SK-N-SH treated with all-trans-retinoic acid at 6 μM for 48 hours (cell line): ENCODE data around the gene UNC45A.

Source experiments
- ATAC-seq: fragments of 200-7000 bp; cut with Tn5 transposase; 3 replicates; pipeline ENCODE4 v1.9.1; 2020; ENCODE audit warnings: mild to moderate bottlenecking, moderate library complexity
- ARNTL ChIP-seq: fragments of 450-650 bp; formaldehyde crosslinking; IDR thresholded peaks from 2 replicates; pipeline ENCODE4 v1.5.0; 2020; ENCODE audit warnings: low read depth, mild to moderate bottlenecking, moderate library complexity, borderline replicate concordance
- BACH2 ChIP-seq: fragments of 250-450 bp; sonication (Bioruptor Pico); IDR thresholded peaks from 2 replicates; pipeline ENCODE4 v1.9.0; 2021; ENCODE audit warnings: mild to moderate bottlenecking, borderline replicate concordance
- CREB5 ChIP-seq: fragments of 250-450 bp; sonication (Bioruptor Pico); IDR thresholded peaks from 2 replicates; pipeline ENCODE4 v1.5.1; 2020; ENCODE audit warnings: low read depth, mild to moderate bottlenecking, moderate library complexity
- CSDC2 ChIP-seq: fragments of 250-450 bp; sonication (Bioruptor Pico); IDR thresholded peaks from 2 replicates; pipeline ENCODE4 v1.5.0; 2020; ENCODE audit warnings: mild to moderate bottlenecking, moderate library complexity
- CSRNP3 ChIP-seq: fragments of 250-450 bp; sonication (Bioruptor Pico); IDR thresholded peaks from 2 replicates; pipeline ENCODE4 v1.5.1; 2021; ENCODE audit warnings: mild to moderate bottlenecking, moderate library complexity
- ESRRG ChIP-seq: fragments of 250-450 bp; sonication (Bioruptor Pico); IDR thresholded peaks from 2 replicates; pipeline ENCODE4 v1.6.1; 2021; ENCODE audit warnings: mild to moderate bottlenecking
- GLIS3 ChIP-seq: fragments of 250-450 bp; sonication (Bioruptor Pico); IDR thresholded peaks from 2 replicates; pipeline ENCODE4 v1.5.0; 2020; ENCODE audit warnings: mild to moderate bottlenecking, moderate library complexity
- ISL1 ChIP-seq: fragments of 250-450 bp; sonication (Bioruptor Pico); IDR thresholded peaks from 2 replicates; pipeline ENCODE4 v2.1.2; 2022; ENCODE audit warnings: mild to moderate bottlenecking, moderate library complexity
- OSR1 ChIP-seq: fragments of 250-450 bp; sonication (Bioruptor Pico); IDR thresholded peaks from 2 replicates; pipeline ENCODE4 v1.8.0; 2022; ENCODE audit warnings: moderate library complexity, mild to moderate bottlenecking, inconsistent platforms
- PATZ1 ChIP-seq: fragments of 250-450 bp; sonication (Bioruptor Pico); IDR thresholded peaks from 2 replicates; pipeline ENCODE4 v1.8.0; 2020; ENCODE audit warnings: mild to moderate bottlenecking, moderate library complexity, borderline replicate concordance
- POU6F1 ChIP-seq: fragments of 250-450 bp; sonication (Bioruptor Pico); IDR thresholded peaks from 2 replicates; pipeline ENCODE4 v1.8.0; 2021; ENCODE audit warnings: low read depth, mild to moderate bottlenecking, moderate library complexity, borderline replicate concordance
- PPARA ChIP-seq: fragments of 250-450 bp; sonication (Bioruptor Pico); IDR thresholded peaks from 2 replicates; pipeline ENCODE4 v1.5.0; 2020; ENCODE audit warnings: mild to moderate bottlenecking, borderline replicate concordance
- RARB ChIP-seq: fragments of 250-450 bp; sonication (Bioruptor Pico); IDR thresholded peaks from 2 replicates; pipeline ENCODE4 v1.8.0; 2021; ENCODE audit warnings: mild to moderate bottlenecking, moderate library complexity
- SNAI2 ChIP-seq: fragments of 250-450 bp; sonication (Bioruptor Pico); IDR thresholded peaks from 2 replicates; pipeline ENCODE4 v1.5.0; 2020; ENCODE audit warnings: mild to moderate bottlenecking, moderate library complexity
- TCF4 ChIP-seq: fragments of 250-450 bp; sonication (Bioruptor Pico); IDR thresholded peaks from 2 replicates; pipeline ENCODE4 v1.8.0; 2021; ENCODE audit warnings: mild to moderate bottlenecking, moderate library complexity, borderline replicate concordance
- ZFP3 ChIP-seq: fragments of 250-450 bp; sonication (Bioruptor Pico); IDR thresholded peaks from 2 replicates; pipeline ENCODE4 v1.5.0; 2020; ENCODE audit warnings: mild to moderate bottlenecking, moderate library complexity
- ZFP30 ChIP-seq: fragments of 450-650 bp; formaldehyde crosslinking; IDR thresholded peaks from 2 replicates; pipeline ENCODE4 v1.5.0; 2022; ENCODE audit warnings: mild to moderate bottlenecking, moderate library complexity
- ZNF565 ChIP-seq: fragments of 450-650 bp; formaldehyde crosslinking; conservative IDR thresholded peaks from 2 replicates; pipeline ENCODE4 v1.5.0; 2020; ENCODE audit warnings: low read depth, mild to moderate bottlenecking, moderate library complexity
- ZNF70 ChIP-seq: fragments of 450-650 bp; formaldehyde crosslinking; IDR thresholded peaks from 2 replicates; pipeline ENCODE4 v1.5.0; 2020; ENCODE audit warnings: mild to moderate bottlenecking, moderate library complexity
- ZNF8 ChIP-seq: fragments of 450-650 bp; formaldehyde crosslinking; IDR thresholded peaks from 2 replicates; pipeline ENCODE4 v1.5.0; 2020; ENCODE audit warnings: mild to moderate bottlenecking, moderate library complexity
- TF ChIP-seq, protein P1 (sequence below): fragments of 250-450 bp; sonication (Bioruptor Pico); IDR thresholded peaks from 2 replicates; pipeline ENCODE4 v1.5.0; 2020; ENCODE audit warnings: mild to moderate bottlenecking, moderate library complexity

Gene UNC45A

DNA sequence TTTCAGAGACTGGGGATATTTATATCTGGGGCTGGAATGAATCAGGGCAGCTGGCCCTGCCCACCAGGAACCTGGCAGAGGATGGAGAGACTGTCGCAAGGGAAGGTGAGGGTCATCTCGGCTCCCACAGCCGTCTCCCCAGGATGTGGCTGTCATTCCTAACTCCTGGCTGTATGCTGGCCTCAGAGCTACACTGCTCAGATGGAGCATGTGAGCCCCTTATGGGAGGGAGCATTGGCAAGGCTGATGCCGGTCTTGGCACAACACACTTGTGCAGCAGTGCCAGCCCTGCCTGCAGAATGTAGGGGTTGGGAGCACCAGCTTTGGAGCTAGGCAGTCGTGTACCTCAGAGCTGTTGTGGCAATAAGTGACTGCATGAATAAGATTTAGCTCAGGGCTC lies 24.8 kb downstream of the UNC45A start:
- no peak for ATAC-seq
- TF ChIP-seq ISL1 (CRISPR knock-in tag) (no peak), ARNTL (no peak), CSRNP3 (CRISPR knock-in tag) (no peak)

GRCh38 chr15:90960298-90961091 lies 25.4 kb downstream of the UNC45A start:
- ATAC-seq = no peak
- TF ChIP-seq CREB5 (CRISPR knock-in tag) (no peak), SNAI2 (CRISPR knock-in tag) (no peak), ZFP30 (no peak), CSRNP3 (CRISPR knock-in tag) (no peak), POU6F1 (CRISPR knock-in tag) (no peak)

GRCh38 chr15:90962021-90962420 lies 26.9 kb downstream of the UNC45A start:
- no peak for TF ChIP-seq ZFP3 (CRISPR knock-in tag)
- TF ChIP-seq, protein P1, sequence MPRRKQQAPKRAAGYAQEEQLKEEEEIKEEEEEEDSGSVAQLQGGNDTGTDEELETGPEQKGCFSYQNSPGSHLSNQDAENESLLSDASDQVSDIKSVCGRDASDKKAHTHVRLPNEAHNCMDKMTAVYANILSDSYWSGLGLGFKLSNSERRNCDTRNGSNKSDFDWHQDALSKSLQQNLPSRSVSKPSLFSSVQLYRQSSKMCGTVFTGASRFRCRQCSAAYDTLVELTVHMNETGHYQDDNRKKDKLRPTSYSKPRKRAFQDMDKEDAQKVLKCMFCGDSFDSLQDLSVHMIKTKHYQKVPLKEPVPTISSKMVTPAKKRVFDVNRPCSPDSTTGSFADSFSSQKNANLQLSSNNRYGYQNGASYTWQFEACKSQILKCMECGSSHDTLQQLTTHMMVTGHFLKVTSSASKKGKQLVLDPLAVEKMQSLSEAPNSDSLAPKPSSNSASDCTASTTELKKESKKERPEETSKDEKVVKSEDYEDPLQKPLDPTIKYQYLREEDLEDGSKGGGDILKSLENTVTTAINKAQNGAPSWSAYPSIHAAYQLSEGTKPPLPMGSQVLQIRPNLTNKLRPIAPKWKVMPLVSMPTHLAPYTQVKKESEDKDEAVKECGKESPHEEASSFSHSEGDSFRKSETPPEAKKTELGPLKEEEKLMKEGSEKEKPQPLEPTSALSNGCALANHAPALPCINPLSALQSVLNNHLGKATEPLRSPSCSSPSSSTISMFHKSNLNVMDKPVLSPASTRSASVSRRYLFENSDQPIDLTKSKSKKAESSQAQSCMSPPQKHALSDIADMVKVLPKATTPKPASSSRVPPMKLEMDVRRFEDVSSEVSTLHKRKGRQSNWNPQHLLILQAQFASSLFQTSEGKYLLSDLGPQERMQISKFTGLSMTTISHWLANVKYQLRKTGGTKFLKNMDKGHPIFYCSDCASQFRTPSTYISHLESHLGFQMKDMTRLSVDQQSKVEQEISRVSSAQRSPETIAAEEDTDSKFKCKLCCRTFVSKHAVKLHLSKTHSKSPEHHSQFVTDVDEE (CRISPR knock-in tag) = no peak
- TF ChIP-seq SNAI2 (CRISPR knock-in tag) = no peak
- TF ChIP-seq ZNF565 (CRISPR knock-in tag) = no peak
- TF ChIP-seq GLIS3 (CRISPR knock-in tag) = no peak
- TF ChIP-seq BACH2 (CRISPR knock-in tag) = no peak
- TF ChIP-seq CREB5 (CRISPR knock-in tag) = no peak
- no peak for TF ChIP-seq ESRRG (CRISPR knock-in tag)
- TF ChIP-seq PATZ1 = no peak
- no peak for TF ChIP-seq ZNF70
- no peak for TF ChIP-seq CSDC2 (CRISPR knock-in tag)
- no peak for TF ChIP-seq CSRNP3 (CRISPR knock-in tag)
- no peak for TF ChIP-seq OSR1 (CRISPR knock-in tag)
- TF ChIP-seq ISL1 (CRISPR knock-in tag) = no peak
- no peak for TF ChIP-seq RARB (CRISPR knock-in tag)
- no peak for TF ChIP-seq PPARA (CRISPR knock-in tag)
- TF ChIP-seq ARNTL = no peak
- TF ChIP-seq ZFP30 = no peak
- TF ChIP-seq TCF4 (CRISPR knock-in tag) = no peak
- TF ChIP-seq ZNF8 (CRISPR knock-in tag) = no peak
- ATAC-seq = no peak
